ENCODE results near the gene TRIP12. TPM values are rescaled to one million over a fixed set of nuclear protein-coding genes. Genes with fewer than 3 reads are reported as not detected.

Gene TRIP12
- 153 and 257 TPM in 2 replicates for total RNA-seq (2016; rRNA removed; fragmentation: Illumina TruSeq; extraction: Trizol)
- 75.6 and 85.5 TPM in 2 replicates for total RNA-seq (2016; cell fraction: cytosol; rRNA removed; fragmentation: Illumina TruSeq; extraction: Trizol; ENCODE audit: low read depth)
- total RNA-seq (2016; cell fraction: insoluble cytoplasmic fraction; rRNA removed; fragmentation: Illumina TruSeq; extraction: Trizol) = 145 and 246 TPM in 2 replicates
- total RNA-seq (2016; cell fraction: membrane; rRNA removed; fragmentation: Illumina TruSeq; extraction: Trizol) = 97.0 and 102 TPM in 2 replicates
- 186 and 205 TPM in 2 replicates for total RNA-seq (2016; cell fraction: nucleus; rRNA removed; fragmentation: Illumina TruSeq; extraction: Trizol)
- polyA plus RNA-seq (2011; rRNA removed) = 56.8 and 72.1 TPM in 2 replicates
- 25.2 and 33.4 TPM in 2 replicates for polyA plus RNA-seq (2011; cell fraction: cytosol; rRNA removed)
- 102 and 112 TPM in 2 replicates for polyA plus RNA-seq (2011; cell fraction: nucleus; rRNA removed)
- 70.4 and 84.2 TPM in 2 replicates for polyA plus RNA-seq (2012)
- 2.6 and 2.8 TPM in 2 replicates for polyA plus RNA-seq (2016; cell fraction: cytosol; fragmentation: Illumina TruSeq; extraction: Trizol; ENCODE audit: low read depth)
- 104 and 118 TPM in 2 replicates for polyA plus RNA-seq (2016; cell fraction: insoluble cytoplasmic fraction; fragmentation: Illumina TruSeq; extraction: Trizol; ENCODE audit: low read depth)
- 9.5 and 10.0 TPM in 2 replicates for polyA plus RNA-seq (2016; cell fraction: membrane; fragmentation: Illumina TruSeq; extraction: Trizol; ENCODE audit: low read depth)
- polyA plus RNA-seq (2016; cell fraction: nucleus; fragmentation: Illumina TruSeq; extraction: Trizol; ENCODE audit: insufficient read depth, low read depth) = 135 and 150 TPM in 2 replicates
- polyA minus RNA-seq (2011; rRNA and poly(A)+ RNA removed; ENCODE audit: low replicate concordance) = 217 and 262 TPM in 2 replicates
- 162 and 168 TPM in 2 replicates for polyA minus RNA-seq (2011; cell fraction: cytosol; rRNA and poly(A)+ RNA removed)
- 435 and 493 TPM in 2 replicates for polyA minus RNA-seq (2011; cell fraction: nucleus; rRNA and poly(A)+ RNA removed)
- percentile 95 among the genes with signal in this experiment for Bru-seq, nascent RNA
- BruChase-seq, experiment 1, labeled RNA remaining after a 6-hour chase = percentile 95 among the genes with signal in this experiment
- percentile 94 among the genes with signal in this experiment for BruChase-seq, experiment 2, labeled RNA remaining after a 2-hour chase
- long read RNA-seq, experiment 1, partial matches to known transcripts = 12 of 18 reads
- long read RNA-seq, experiment 1, other reads (novel, unspliced or antisense) = 6 of 18 reads
- long read RNA-seq, experiment 2, full-length matches to known transcripts = 1 of 118 reads
- long read RNA-seq, experiment 2, partial matches to known transcripts = 49 of 118 reads
- long read RNA-seq, experiment 2, other reads (novel, unspliced or antisense) = 68 of 118 reads

DNA sequence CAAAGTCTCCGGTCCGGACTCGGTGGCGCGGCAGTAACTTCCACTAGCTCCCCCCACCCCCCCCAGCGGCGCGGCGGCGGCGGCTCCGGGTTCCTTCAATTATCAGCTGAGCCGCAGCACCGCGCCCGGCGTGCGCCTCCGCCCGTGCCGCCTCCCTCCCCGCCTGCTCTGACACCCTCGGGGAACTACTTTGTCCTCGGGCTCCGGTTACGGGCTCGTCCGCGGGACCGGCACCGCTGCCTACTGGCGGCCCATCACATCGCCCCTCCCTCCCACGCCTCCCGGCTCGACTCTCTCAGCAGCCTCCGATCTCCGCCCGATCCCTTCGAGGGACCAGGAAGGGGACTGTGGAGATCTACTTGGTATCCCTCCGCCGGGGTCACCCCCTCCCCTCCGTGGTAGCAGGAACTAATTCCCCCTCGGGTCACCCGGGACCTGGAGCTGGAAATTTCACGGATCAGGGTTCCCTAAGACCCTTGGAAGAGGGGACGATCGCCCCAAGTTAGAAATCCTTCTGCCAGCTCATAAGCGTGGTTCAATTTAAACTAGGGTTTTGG lies at the start of gene TRIP12:
Gene TRIP12 (minus strand): TSS at position 118 of the 557 bp plus-strand sequence. CDS start 41,930 bp downstream, outside the sequence.
- in situ Hi-C loops (cut with HindIII; ENCODE audit: extremely low pct_ligation_motif_present, low pct_unique_long_range_greater_than_20kb) (no loop called here), intact Hi-C loops (cut with micrococcal nuclease; ENCODE audit: unreplicated experiment) (loop anchor here (5.0 kb wide), 1 partner anchor 120 kb away; no protein-coding TSS in a partner anchor)
- peak within 1 kb of the TSS; percentile 95 for H3K27ac ChIP-seq (ENCODE audit: extremely low read length, insufficient read depth, low read length)
- peaks cover 38% of the 10 kb centered on the region for H3K4me1 ChIP-seq (ENCODE audit: insufficient read depth, low read length)
- POLR2A ChIA-PET = interaction anchor here (0.6 to 2.6 kb wide), 3 partner anchors 11 to 30 kb away, joined by 3 to 20 read pairs (median 3); no protein-coding TSS in a partner anchor
- H3K79me2 ChIP-seq (ENCODE audit: insufficient read depth, low read length) = peaks cover 44% of the 10 kb centered on the region
- peak within 1 kb of the TSS; percentile 84 for H3K9ac ChIP-seq (ENCODE audit: insufficient read depth, low read depth, low read length)
- peak within 1 kb of the TSS; percentile 77 to 98 (median 87) for H3K4me3 ChIP-seq (replicated peaks in 1 of 3; ENCODE audit: insufficient read depth in 1 of 3, low read depth in 2 of 3, low read length in 3 of 3)
- FAIRE-seq (peak; percentile 56), DNase-seq (ENCODE audit: low spot score) (peak; percentile 95), ATAC-seq (peak; percentile 86)
- peak within 1 kb of the TSS; percentile 85 for H2AFZ ChIP-seq (ENCODE audit: low read length)
- H3K36me3 ChIP-seq (replicated peaks in 1 of 2; ENCODE audit: control insufficient read depth in 1 of 2, insufficient read depth in 2 of 2, low read length in 2 of 2) = peaks cover 2 to 7% of the 10 kb centered on the region in 2 experiments; a peak in 4 of 5 replicates
- WGBS (ENCODE audit: low lambda C conversion rate) = under 1% methylated on average over 44 of the region's 49 CpGs
- no peaks in the 10 kb centered on the region; a peak in 1 of 5 replicates for H3K27me3 ChIP-seq (ENCODE audit: control insufficient read depth in 1 of 2, insufficient read depth in 2 of 2, low read length in 2 of 2)
- peaks cover 16% of the 10 kb centered on the region for H4K20me1 ChIP-seq (ENCODE audit: insufficient read depth, low read length)
- CTCF ChIA-PET (ENCODE audit: low intra/inter-chr PET ratio, low total read pairs) = no interaction called here
- H3K4me2 ChIP-seq (ENCODE audit: low read depth, low read length) = peak within 1 kb of the TSS; percentile 90
- BruUV-seq (replicated peaks) = no TSS peak
- H3K9me3 ChIP-seq (ENCODE audit: low read length) = no peaks in the 10 kb centered on the region
- TF ChIP-seq MED1 (CRISPR knock-in tag; IDR thresholded peaks at IDR 0.05) (peak; percentile 58), XRCC5 (optimal IDR thresholded peaks at IDR 0.05; ENCODE audit: low read length) (peak; percentile 93), PHF5A (CRISPR knock-in tag; IDR thresholded peaks at IDR 0.05; ENCODE audit: low read depth, unreplicated experiment) (peak; percentile 64), ZSCAN20 (CRISPR knock-in tag; IDR thresholded peaks at IDR 0.05; ENCODE audit: borderline replicate concordance) (no peak), NR2C2 (CRISPR knock-in tag; IDR thresholded peaks at IDR 0.05; ENCODE audit: borderline replicate concordance) (peak; percentile 98), RXRB (CRISPR knock-in tag; IDR thresholded peaks at IDR 0.05; ENCODE audit: borderline replicate concordance) (peak; percentile 34; the same call in 1 of the 2 replicates), ARNTL (CRISPR knock-in tag; IDR thresholded peaks at IDR 0.05) (peak; percentile 68; the same call in 1 of the 2 replicates), SP2 (CRISPR knock-in tag; IDR thresholded peaks at IDR 0.05) (peak; percentile 81), ZNF335 (CRISPR knock-in tag; IDR thresholded peaks at IDR 0.05) (no peak), NR2F6 (IDR thresholded peaks at IDR 0.05) (peak; percentile 96), NR2F6 (CRISPR knock-in tag; IDR thresholded peaks at IDR 0.05) (peak; percentile 96), KDM2A (CRISPR knock-in tag; IDR thresholded peaks at IDR 0.05; ENCODE audit: borderline replicate concordance, low read depth) (peak; percentile 84), ZNF768 (CRISPR knock-in tag; IDR thresholded peaks at IDR 0.05) (peak; percentile 72; the same call in 1 of the 2 replicates), MIXL1 (CRISPR knock-in tag; IDR thresholded peaks at IDR 0.05) (peak; percentile 32; the same call in 1 of the 2 replicates), ZNF792 (CRISPR knock-in tag; IDR thresholded peaks at IDR 0.05) (peak; percentile 6; the same call in 1 of the 2 replicates)
- TF ChIP-seq, protein P1, sequence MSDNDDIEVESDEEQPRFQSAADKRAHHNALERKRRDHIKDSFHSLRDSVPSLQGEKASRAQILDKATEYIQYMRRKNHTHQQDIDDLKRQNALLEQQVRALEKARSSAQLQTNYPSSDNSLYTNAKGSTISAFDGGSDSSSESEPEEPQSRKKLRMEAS (IDR thresholded peaks at IDR 0.05) = peak; percentile 81
- TF ChIP-seq, protein P2, sequence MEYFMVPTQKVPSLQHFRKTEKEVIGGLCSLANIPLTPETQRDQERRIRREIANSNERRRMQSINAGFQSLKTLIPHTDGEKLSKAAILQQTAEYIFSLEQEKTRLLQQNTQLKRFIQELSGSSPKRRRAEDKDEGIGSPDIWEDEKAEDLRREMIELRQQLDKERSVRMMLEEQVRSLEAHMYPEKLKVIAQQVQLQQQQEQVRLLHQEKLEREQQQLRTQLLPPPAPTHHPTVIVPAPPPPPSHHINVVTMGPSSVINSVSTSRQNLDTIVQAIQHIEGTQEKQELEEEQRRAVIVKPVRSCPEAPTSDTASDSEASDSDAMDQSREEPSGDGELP (IDR thresholded peaks at IDR 0.05; ENCODE audit: borderline replicate concordance, low read depth) = peak; percentile 100
- TF ChIP-seq, protein P3, sequence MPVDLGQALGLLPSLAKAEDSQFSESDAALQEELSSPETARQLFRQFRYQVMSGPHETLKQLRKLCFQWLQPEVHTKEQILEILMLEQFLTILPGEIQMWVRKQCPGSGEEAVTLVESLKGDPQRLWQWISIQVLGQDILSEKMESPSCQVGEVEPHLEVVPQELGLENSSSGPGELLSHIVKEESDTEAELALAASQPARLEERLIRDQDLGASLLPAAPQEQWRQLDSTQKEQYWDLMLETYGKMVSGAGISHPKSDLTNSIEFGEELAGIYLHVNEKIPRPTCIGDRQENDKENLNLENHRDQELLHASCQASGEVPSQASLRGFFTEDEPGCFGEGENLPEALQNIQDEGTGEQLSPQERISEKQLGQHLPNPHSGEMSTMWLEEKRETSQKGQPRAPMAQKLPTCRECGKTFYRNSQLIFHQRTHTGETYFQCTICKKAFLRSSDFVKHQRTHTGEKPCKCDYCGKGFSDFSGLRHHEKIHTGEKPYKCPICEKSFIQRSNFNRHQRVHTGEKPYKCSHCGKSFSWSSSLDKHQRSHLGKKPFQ (CRISPR knock-in tag; IDR thresholded peaks at IDR 0.05; ENCODE audit: insufficient replicate concordance) = no peak
